H1 (cell line): ENCODE results near the gene TSG101. TPM values are rescaled to one million over a fixed set of nuclear protein-coding genes. Genes with fewer than 3 reads are reported as not detected.

Source experiments
- FOSL1 ChIP-seq: IDR thresholded peaks from 2 replicates; pipeline ENCODE4 v1.6.1; 2011; ENCODE audit warnings: mild to moderate bottlenecking, low read depth, low read length, moderate library complexity; ENCODE audit not compliant: insufficient read depth
- KDM4A ChIP-seq: IDR thresholded peaks from one replicate; pipeline ENCODE4 v1.7.1; 2012; ENCODE audit warnings: low read depth, mild to moderate bottlenecking, moderate library complexity, low read length, inconsistent platforms; ENCODE audit not compliant: severe bottlenecking
- POLR2A ChIP-seq, 2 experiments: IDR thresholded peaks; 1 replicate in 1 of 2; 2 replicates in 1 of 2; pipeline ENCODE4 v1.6.1; 2011; ENCODE audit warnings: low read depth in 2 of 2, low read length in 2 of 2, mild to moderate bottlenecking in 2 of 2; ENCODE audit errors: control extremely low read depth in 1 of 2
- POU5F1 ChIP-seq: IDR thresholded peaks from 2 replicates; pipeline ENCODE4 v1.6.1; 2011; ENCODE audit warnings: low read depth, mild to moderate bottlenecking, low read length, moderate library complexity
- RXRA ChIP-seq: IDR thresholded peaks from 2 replicates; pipeline ENCODE4 v1.6.1; 2011; ENCODE audit warnings: low read depth, mild to moderate bottlenecking, low read length, moderate library complexity; ENCODE audit not compliant: insufficient read depth
- SP1 ChIP-seq: IDR thresholded peaks from 2 replicates; pipeline ENCODE4 v1.6.1; 2011; ENCODE audit warnings: low read depth, low read length
- TCF12 ChIP-seq: IDR thresholded peaks from 2 replicates; pipeline ENCODE4 v1.6.1; 2011; ENCODE audit warnings: low read depth, mild to moderate bottlenecking, low read length
- TEAD4 ChIP-seq: IDR thresholded peaks from 2 replicates; pipeline ENCODE4 v1.6.1; 2012; ENCODE audit warnings: low read depth, low read length, inconsistent platforms, mixed read lengths
- polyA plus RNA-seq, 7 experiments: library from polyadenylated mRNA; depleted of rRNA in 3 of 7; stranded (reverse) in 5 of 7; unstranded in 2 of 7; fragments of >200 nt in 5 of 7; fragments of 200-250 nt in 2 of 7; gene quantifications; 1 replicate in 5 of 7; 2 replicates in 1 of 7; 4 replicates in 1 of 7; pipeline versions ENCODE4 v1.2.1 to v1.2.3, GENCODE V29; 2011 to 2013; ENCODE audit warnings: missing spikeins in 2 of 7, mixed read lengths in 2 of 7
- total RNA-seq: library from RNA; stranded (reverse); fragmentation: NEBNext Ultra II Directional; extraction: Animal tissue kit (Norgen Biotek cat#: 25700); gene quantifications from 2 replicates; pipeline ENCODE4 v1.2.1, GENCODE V29; 2021
- TF ChIP-seq, protein P1 (sequence below), 3 experiments: IDR thresholded peaks; 1 replicate in 2 of 3; 2 replicates in 1 of 3; pipeline versions ENCODE4 v1.5.1 to v1.6.1; 2011; ENCODE audit warnings: low read length in 3 of 3, mild to moderate bottlenecking in 3 of 3, inconsistent platforms in 2 of 3, low read depth in 1 of 3, moderate library complexity in 1 of 3; ENCODE audit not compliant: insufficient read depth in 1 of 3; ENCODE audit errors: control extremely low read depth in 1 of 3
- TF ChIP-seq, protein P2 (sequence below): fragments of 300-600 bp; sonication (generic); IDR thresholded peaks from 2 replicates; pipeline ENCODE4 v1.7.1; 2012; ENCODE audit warnings: low read length, moderate library complexity, mild to moderate bottlenecking, inconsistent platforms; ENCODE audit not compliant: insufficient replicate concordance

Gene TSG101
- total and polyA plus RNA-seq, 2 of the 8 experiments (the other 6 are each of a cell fraction or from before 2014, with no cell fraction given): 50.8 to 151 TPM

DNA sequence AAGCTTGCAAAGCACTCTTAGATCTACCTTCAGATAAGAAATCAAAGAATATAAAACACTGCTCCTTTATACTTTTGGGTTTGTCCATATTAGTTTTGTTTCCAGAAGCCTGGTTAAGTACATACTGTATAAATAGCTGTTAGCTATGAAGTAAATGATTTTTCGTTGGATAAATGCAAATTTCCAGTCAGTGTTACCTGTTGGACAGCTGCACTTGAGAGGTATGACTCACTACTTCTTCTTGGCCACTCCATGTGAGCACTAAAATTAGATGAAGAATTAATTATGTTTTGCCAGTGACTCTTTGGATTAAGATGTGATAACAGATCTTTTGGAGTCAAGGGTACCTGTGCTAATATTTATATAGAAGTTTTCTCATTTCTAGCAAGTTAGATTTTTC lies 9.5 kb upstream of the TSG101 start (continued):
- TF ChIP-seq, protein P1, sequence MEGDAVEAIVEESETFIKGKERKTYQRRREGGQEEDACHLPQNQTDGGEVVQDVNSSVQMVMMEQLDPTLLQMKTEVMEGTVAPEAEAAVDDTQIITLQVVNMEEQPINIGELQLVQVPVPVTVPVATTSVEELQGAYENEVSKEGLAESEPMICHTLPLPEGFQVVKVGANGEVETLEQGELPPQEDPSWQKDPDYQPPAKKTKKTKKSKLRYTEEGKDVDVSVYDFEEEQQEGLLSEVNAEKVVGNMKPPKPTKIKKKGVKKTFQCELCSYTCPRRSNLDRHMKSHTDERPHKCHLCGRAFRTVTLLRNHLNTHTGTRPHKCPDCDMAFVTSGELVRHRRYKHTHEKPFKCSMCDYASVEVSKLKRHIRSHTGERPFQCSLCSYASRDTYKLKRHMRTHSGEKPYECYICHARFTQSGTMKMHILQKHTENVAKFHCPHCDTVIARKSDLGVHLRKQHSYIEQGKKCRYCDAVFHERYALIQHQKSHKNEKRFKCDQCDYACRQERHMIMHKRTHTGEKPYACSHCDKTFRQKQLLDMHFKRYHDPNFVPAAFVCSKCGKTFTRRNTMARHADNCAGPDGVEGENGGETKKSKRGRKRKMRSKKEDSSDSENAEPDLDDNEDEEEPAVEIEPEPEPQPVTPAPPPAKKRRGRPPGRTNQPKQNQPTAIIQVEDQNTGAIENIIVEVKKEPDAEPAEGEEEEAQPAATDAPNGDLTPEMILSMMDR (IDR thresholded peaks at IDR 0.05; ENCODE audit: control extremely low read depth in 1 of 3, insufficient read depth in 1 of 3, low read depth in 1 of 3, low read length in 3 of 3): no peak
- no peak for TF ChIP-seq KDM4A
- no peak for TF ChIP-seq TEAD4
- TF ChIP-seq TCF12: no peak
- no peak for TF ChIP-seq SP1
- TF ChIP-seq FOSL1: no peak
- TF ChIP-seq, protein P2, sequence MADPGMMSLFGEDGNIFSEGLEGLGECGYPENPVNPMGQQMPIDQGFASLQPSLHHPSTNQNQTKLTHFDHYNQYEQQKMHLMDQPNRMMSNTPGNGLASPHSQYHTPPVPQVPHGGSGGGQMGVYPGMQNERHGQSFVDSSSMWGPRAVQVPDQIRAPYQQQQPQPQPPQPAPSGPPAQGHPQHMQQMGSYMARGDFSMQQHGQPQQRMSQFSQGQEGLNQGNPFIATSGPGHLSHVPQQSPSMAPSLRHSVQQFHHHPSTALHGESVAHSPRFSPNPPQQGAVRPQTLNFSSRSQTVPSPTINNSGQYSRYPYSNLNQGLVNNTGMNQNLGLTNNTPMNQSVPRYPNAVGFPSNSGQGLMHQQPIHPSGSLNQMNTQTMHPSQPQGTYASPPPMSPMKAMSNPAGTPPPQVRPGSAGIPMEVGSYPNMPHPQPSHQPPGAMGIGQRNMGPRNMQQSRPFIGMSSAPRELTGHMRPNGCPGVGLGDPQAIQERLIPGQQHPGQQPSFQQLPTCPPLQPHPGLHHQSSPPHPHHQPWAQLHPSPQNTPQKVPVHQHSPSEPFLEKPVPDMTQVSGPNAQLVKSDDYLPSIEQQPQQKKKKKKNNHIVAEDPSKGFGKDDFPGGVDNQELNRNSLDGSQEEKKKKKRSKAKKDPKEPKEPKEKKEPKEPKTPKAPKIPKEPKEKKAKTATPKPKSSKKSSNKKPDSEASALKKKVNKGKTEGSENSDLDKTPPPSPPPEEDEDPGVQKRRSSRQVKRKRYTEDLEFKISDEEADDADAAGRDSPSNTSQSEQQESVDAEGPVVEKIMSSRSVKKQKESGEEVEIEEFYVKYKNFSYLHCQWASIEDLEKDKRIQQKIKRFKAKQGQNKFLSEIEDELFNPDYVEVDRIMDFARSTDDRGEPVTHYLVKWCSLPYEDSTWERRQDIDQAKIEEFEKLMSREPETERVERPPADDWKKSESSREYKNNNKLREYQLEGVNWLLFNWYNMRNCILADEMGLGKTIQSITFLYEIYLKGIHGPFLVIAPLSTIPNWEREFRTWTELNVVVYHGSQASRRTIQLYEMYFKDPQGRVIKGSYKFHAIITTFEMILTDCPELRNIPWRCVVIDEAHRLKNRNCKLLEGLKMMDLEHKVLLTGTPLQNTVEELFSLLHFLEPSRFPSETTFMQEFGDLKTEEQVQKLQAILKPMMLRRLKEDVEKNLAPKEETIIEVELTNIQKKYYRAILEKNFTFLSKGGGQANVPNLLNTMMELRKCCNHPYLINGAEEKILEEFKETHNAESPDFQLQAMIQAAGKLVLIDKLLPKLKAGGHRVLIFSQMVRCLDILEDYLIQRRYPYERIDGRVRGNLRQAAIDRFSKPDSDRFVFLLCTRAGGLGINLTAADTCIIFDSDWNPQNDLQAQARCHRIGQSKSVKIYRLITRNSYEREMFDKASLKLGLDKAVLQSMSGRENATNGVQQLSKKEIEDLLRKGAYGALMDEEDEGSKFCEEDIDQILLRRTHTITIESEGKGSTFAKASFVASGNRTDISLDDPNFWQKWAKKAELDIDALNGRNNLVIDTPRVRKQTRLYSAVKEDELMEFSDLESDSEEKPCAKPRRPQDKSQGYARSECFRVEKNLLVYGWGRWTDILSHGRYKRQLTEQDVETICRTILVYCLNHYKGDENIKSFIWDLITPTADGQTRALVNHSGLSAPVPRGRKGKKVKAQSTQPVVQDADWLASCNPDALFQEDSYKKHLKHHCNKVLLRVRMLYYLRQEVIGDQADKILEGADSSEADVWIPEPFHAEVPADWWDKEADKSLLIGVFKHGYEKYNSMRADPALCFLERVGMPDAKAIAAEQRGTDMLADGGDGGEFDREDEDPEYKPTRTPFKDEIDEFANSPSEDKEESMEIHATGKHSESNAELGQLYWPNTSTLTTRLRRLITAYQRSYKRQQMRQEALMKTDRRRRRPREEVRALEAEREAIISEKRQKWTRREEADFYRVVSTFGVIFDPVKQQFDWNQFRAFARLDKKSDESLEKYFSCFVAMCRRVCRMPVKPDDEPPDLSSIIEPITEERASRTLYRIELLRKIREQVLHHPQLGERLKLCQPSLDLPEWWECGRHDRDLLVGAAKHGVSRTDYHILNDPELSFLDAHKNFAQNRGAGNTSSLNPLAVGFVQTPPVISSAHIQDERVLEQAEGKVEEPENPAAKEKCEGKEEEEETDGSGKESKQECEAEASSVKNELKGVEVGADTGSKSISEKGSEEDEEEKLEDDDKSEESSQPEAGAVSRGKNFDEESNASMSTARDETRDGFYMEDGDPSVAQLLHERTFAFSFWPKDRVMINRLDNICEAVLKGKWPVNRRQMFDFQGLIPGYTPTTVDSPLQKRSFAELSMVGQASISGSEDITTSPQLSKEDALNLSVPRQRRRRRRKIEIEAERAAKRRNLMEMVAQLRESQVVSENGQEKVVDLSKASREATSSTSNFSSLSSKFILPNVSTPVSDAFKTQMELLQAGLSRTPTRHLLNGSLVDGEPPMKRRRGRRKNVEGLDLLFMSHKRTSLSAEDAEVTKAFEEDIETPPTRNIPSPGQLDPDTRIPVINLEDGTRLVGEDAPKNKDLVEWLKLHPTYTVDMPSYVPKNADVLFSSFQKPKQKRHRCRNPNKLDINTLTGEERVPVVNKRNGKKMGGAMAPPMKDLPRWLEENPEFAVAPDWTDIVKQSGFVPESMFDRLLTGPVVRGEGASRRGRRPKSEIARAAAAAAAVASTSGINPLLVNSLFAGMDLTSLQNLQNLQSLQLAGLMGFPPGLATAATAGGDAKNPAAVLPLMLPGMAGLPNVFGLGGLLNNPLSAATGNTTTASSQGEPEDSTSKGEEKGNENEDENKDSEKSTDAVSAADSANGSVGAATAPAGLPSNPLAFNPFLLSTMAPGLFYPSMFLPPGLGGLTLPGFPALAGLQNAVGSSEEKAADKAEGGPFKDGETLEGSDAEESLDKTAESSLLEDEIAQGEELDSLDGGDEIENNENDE: no peak
- no peak for TF ChIP-seq RXRA
- no peak for TF ChIP-seq POLR2A (IDR thresholded peaks at IDR 0.05; ENCODE audit: control extremely low read depth in 1 of 2, low read depth in 2 of 2, low read length in 2 of 2)
- TF ChIP-seq POU5F1: no peak
- TF ChIP-seq, all 59 proteins: peak for 0
